SK-N-SH treated with all-trans-retinoic acid at 6 μM for 48 hours (cell line): ENCODE measurements around the gene MST1.

Source experiments
- BACH2 ChIP-seq: fragments of 250-450 bp; sonication (Bioruptor Pico); IDR thresholded peaks from 2 replicates; pipeline ENCODE4 v1.9.0; 2021; ENCODE audit warnings: mild to moderate bottlenecking, borderline replicate concordance
- RARB ChIP-seq: fragments of 250-450 bp; sonication (Bioruptor Pico); IDR thresholded peaks from 2 replicates; pipeline ENCODE4 v1.8.0; 2021; ENCODE audit warnings: mild to moderate bottlenecking, moderate library complexity
- SNAI2 ChIP-seq: fragments of 250-450 bp; sonication (Bioruptor Pico); IDR thresholded peaks from 2 replicates; pipeline ENCODE4 v1.5.0; 2020; ENCODE audit warnings: mild to moderate bottlenecking, moderate library complexity
- ZC3H10 ChIP-seq: fragments of 250-450 bp; sonication (Bioruptor Pico); IDR thresholded peaks from 2 replicates; pipeline ENCODE4 v1.5.1; 2021; ENCODE audit warnings: mild to moderate bottlenecking, moderate library complexity
- ZFP3 ChIP-seq: fragments of 250-450 bp; sonication (Bioruptor Pico); IDR thresholded peaks from 2 replicates; pipeline ENCODE4 v1.5.0; 2020; ENCODE audit warnings: mild to moderate bottlenecking, moderate library complexity
- ZFP30 ChIP-seq: fragments of 450-650 bp; formaldehyde crosslinking; IDR thresholded peaks from 2 replicates; pipeline ENCODE4 v1.5.0; 2022; ENCODE audit warnings: mild to moderate bottlenecking, moderate library complexity
- ZNF70 ChIP-seq: fragments of 450-650 bp; formaldehyde crosslinking; IDR thresholded peaks from 2 replicates; pipeline ENCODE4 v1.5.0; 2020; ENCODE audit warnings: mild to moderate bottlenecking, moderate library complexity
- ZNF8 ChIP-seq: fragments of 450-650 bp; formaldehyde crosslinking; IDR thresholded peaks from 2 replicates; pipeline ENCODE4 v1.5.0; 2020; ENCODE audit warnings: mild to moderate bottlenecking, moderate library complexity

DNA sequence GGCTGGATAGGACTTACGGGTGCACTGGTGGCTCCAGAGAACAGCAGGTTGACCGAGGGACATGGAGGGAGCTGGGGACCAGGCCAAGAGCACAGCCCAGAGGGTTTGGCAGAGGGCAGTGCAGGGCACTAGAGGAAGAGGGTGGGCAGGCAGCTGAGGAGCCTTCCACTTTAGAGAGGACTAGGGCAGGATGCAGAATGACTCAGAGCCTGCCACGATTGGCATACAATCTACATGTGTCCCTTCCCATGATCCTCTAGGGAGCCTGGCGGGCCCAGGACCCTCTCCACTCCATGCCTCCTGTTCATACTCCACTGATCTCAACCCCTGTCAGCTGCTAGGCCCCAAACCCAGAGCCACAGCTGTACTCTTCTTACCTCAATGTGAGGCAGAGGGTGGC lies 29.5 kb downstream of the MST1 start:
- TF ChIP-seq ZFP30 (CRISPR knock-in tag) (no peak), ZNF8 (CRISPR knock-in tag) (no peak), ZC3H10 (CRISPR knock-in tag) (no peak), SNAI2 (no peak), ZFP3 (no peak), BACH2 (CRISPR knock-in tag) (no peak), RARB (CRISPR knock-in tag) (no peak), ZNF70 (no peak)
